ENCODE data around the gene DSC3. TPM values are rescaled to one million over a fixed set of nuclear protein-coding genes. Genes with fewer than 3 reads are reported as not detected.

Gene DSC3
- total RNA-seq, 1 experiment from 2014 or later = not detected

GRCh38 chr18:31050635-31051034, 8.1 kb upstream of the DSC3 start:
- Histone ChIP-seq H3K27me3 (ENCODE audit: insufficient read depth, low read depth) (no peaks in the 10 kb centered on the region), H3K9me2 (ENCODE audit: insufficient read depth) (no peaks in the 10 kb centered on the region), H3F3A (ENCODE audit: insufficient read depth, low read depth) (no peaks in the 10 kb centered on the region), H2AFZ (no peak overlapping the region), H3K4me2 (no peak overlapping the region), H3K79me2 (ENCODE audit: low read depth) (no peaks in the 10 kb centered on the region), H3K4me1 (replicated peaks; ENCODE audit: insufficient read depth) (no peaks in the 10 kb centered on the region), H3K36me3 (ENCODE audit: low read depth) (no peaks in the 10 kb centered on the region), H3K27ac (no peak overlapping the region), H4K20me1 (ENCODE audit: insufficient read depth) (no peaks in the 10 kb centered on the region), H3K9me3 (ENCODE audit: insufficient read depth, low read depth) (no peaks in the 10 kb centered on the region), H3K4me3 (no peak overlapping the region)
- ChIA-PET CTCF (no interaction called here), POLR2A (ENCODE audit: unreplicated experiment) (no interaction called here)
- intact Hi-C loops (cut with micrococcal nuclease; ENCODE audit: unreplicated experiment) = no loop called here
- no peak for DNase-seq
- BruUV-seq (replicated peaks) = no TSS peak
- TF ChIP-seq EZH2 (IDR thresholded peaks at IDR 0.05; ENCODE audit: low read depth) = no peak
- TF ChIP-seq, protein P1, sequence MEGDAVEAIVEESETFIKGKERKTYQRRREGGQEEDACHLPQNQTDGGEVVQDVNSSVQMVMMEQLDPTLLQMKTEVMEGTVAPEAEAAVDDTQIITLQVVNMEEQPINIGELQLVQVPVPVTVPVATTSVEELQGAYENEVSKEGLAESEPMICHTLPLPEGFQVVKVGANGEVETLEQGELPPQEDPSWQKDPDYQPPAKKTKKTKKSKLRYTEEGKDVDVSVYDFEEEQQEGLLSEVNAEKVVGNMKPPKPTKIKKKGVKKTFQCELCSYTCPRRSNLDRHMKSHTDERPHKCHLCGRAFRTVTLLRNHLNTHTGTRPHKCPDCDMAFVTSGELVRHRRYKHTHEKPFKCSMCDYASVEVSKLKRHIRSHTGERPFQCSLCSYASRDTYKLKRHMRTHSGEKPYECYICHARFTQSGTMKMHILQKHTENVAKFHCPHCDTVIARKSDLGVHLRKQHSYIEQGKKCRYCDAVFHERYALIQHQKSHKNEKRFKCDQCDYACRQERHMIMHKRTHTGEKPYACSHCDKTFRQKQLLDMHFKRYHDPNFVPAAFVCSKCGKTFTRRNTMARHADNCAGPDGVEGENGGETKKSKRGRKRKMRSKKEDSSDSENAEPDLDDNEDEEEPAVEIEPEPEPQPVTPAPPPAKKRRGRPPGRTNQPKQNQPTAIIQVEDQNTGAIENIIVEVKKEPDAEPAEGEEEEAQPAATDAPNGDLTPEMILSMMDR (conservative IDR thresholded peaks at IDR 0.05) = no peak

GRCh38 chr18:31049189-31049588, 6.6 kb upstream of the DSC3 start:
- DNase-seq = no peak
- BruUV-seq (replicated peaks) = no TSS peak
- H2AFZ ChIP-seq = no peak overlapping the region
- no peaks in the 10 kb centered on the region for H3K9me2 ChIP-seq (ENCODE audit: insufficient read depth)
- H3K36me3 ChIP-seq (ENCODE audit: low read depth) = no peaks in the 10 kb centered on the region
- intact Hi-C loops (cut with micrococcal nuclease; ENCODE audit: unreplicated experiment) = no loop called here
- no peak overlapping the region for H3K4me2 ChIP-seq
- H3K79me2 ChIP-seq (ENCODE audit: low read depth) = no peaks in the 10 kb centered on the region
- H3K4me3 ChIP-seq = no peak overlapping the region
- H3K27ac ChIP-seq = no peak overlapping the region
- ChIA-PET POLR2A (ENCODE audit: unreplicated experiment) (no interaction called here), CTCF (no interaction called here)
- no peaks in the 10 kb centered on the region for H3K9me3 ChIP-seq (ENCODE audit: insufficient read depth, low read depth)
- no peak for TF ChIP-seq EZH2 (IDR thresholded peaks at IDR 0.05; ENCODE audit: low read depth)
- TF ChIP-seq, protein P1 (conservative IDR thresholded peaks at IDR 0.05) = no peak
- H3K4me1 ChIP-seq (replicated peaks; ENCODE audit: insufficient read depth) = no peaks in the 10 kb centered on the region
- no peaks in the 10 kb centered on the region for H3K27me3 ChIP-seq (ENCODE audit: insufficient read depth, low read depth)
- H3F3A ChIP-seq (ENCODE audit: insufficient read depth, low read depth) = no peaks in the 10 kb centered on the region
- H4K20me1 ChIP-seq (ENCODE audit: insufficient read depth) = no peaks in the 10 kb centered on the region

- H3K9me2 ChIP-seq (ENCODE audit: insufficient read depth) = no peaks in the 10 kb centered on the region
- H4K20me1 ChIP-seq (ENCODE audit: insufficient read depth) = no peaks in the 10 kb centered on the region
- ChIA-PET POLR2A (ENCODE audit: unreplicated experiment) (no interaction called here), CTCF (no interaction called here)
- H3K27ac ChIP-seq = no peak overlapping the region
- H3K79me2 ChIP-seq (ENCODE audit: low read depth) = no peaks in the 10 kb centered on the region
- TF ChIP-seq, protein P1 (conservative IDR thresholded peaks at IDR 0.05) = no peak
- no peak for TF ChIP-seq EZH2 (IDR thresholded peaks at IDR 0.05; ENCODE audit: low read depth)
- H3K4me3 ChIP-seq = no peak overlapping the region
- no TSS peak for BruUV-seq (replicated peaks)
- no peak for DNase-seq
- H3K4me1 ChIP-seq (replicated peaks; ENCODE audit: insufficient read depth) = no peaks in the 10 kb centered on the region
- H3F3A ChIP-seq (ENCODE audit: insufficient read depth, low read depth) = no peaks in the 10 kb centered on the region
- H3K4me2 ChIP-seq = no peak overlapping the region
- intact Hi-C loops (cut with micrococcal nuclease; ENCODE audit: unreplicated experiment) = no loop called here
- no peaks in the 10 kb centered on the region for H3K9me3 ChIP-seq (ENCODE audit: insufficient read depth, low read depth)
- no peaks in the 10 kb centered on the region for H3K36me3 ChIP-seq (ENCODE audit: low read depth)
- no peak overlapping the region for H2AFZ ChIP-seq
- H3K27me3 ChIP-seq (ENCODE audit: insufficient read depth, low read depth) = no peaks in the 10 kb centered on the region
Observed at GRCh38 chr18:31048216-31048615, 5.7 kb upstream of the DSC3 start.

Data from PC-9 (cell line).